Neural cell (in vitro differentiated cells): ENCODE measurements around the gene VSIG2. TPM values are rescaled to one million over a fixed set of nuclear protein-coding genes. Genes with fewer than 3 reads are reported as not detected.

ENCODE experiments used
- H2AFZ ChIP-seq: fragments of 200-600, 300-800 bp; sonication (generic), shearing (Covaris generic); 2 replicates; pipeline ENCODE4 v1.6.0; 2014; ENCODE audit warnings: low read depth, mild to moderate bottlenecking, antibody characterized with exemption, low read length, moderate library complexity
- H3F3A ChIP-seq: fragments of 200-600 bp; shearing (Covaris generic); 2 replicates; pipeline ENCODE4 v1.6.1; 2016; ENCODE audit warnings: mild to moderate bottlenecking, moderate library complexity, mixed read lengths, antibody characterized with exemption, low read length; ENCODE audit not compliant: insufficient read depth, poor library complexity, severe bottlenecking
- H3K27ac ChIP-seq: fragments of 200-600, 300-800 bp; sonication (generic), shearing (Covaris generic); 2 replicates; pipeline ENCODE4 v1.5.1; 2014; ENCODE audit warnings: mild to moderate bottlenecking, low read length, moderate library complexity
- H3K27me3 ChIP-seq: fragments of 300-800, 200-600 bp; sonication (generic), shearing (Covaris generic); 2 replicates; pipeline ENCODE4 v1.6.0; 2014; ENCODE audit warnings: mild to moderate bottlenecking, low read depth, low read length, moderate library complexity; ENCODE audit not compliant: insufficient read depth
- H3K36me3 ChIP-seq: fragments of 300-800, 200-600 bp; sonication (generic), shearing (Covaris generic); 2 replicates; pipeline ENCODE4 v1.5.1; 2014; ENCODE audit warnings: mild to moderate bottlenecking, antibody characterized with exemption, low read length, moderate library complexity; ENCODE audit not compliant: insufficient read depth
- H3K4me2 ChIP-seq: fragments of 300-800, 200-600 bp; sonication (generic), shearing (Covaris generic); 2 replicates; pipeline ENCODE4 v1.6.0; 2014; ENCODE audit warnings: mild to moderate bottlenecking, low read length
- H3K4me3 ChIP-seq: fragments of 300-800, 200-600 bp; sonication (generic), shearing (Covaris generic); 2 replicates; pipeline ENCODE4 v1.5.1; 2014; ENCODE audit warnings: mild to moderate bottlenecking, low read length, moderate library complexity
- H3K79me2 ChIP-seq: fragments of 200-600 bp; shearing (Covaris generic); replicated peaks from 2 replicates; pipeline ENCODE4 v1.6.0; 2014; ENCODE audit warnings: mild to moderate bottlenecking, low read length, moderate library complexity; ENCODE audit not compliant: insufficient read depth
- H3K9ac ChIP-seq: fragments of 300-800, 200-600 bp; sonication (generic), shearing (Covaris generic); 2 replicates; pipeline ENCODE4 v1.6.1; 2016; ENCODE audit warnings: mild to moderate bottlenecking, low read length, mixed read lengths
- H3K9me2 ChIP-seq: fragments of 200-600 bp; shearing (Covaris generic); 2 replicates; pipeline ENCODE4 v1.6.1; 2016; ENCODE audit warnings: mild to moderate bottlenecking, low read length, mixed read lengths; ENCODE audit not compliant: insufficient read depth
- H3K9me3 ChIP-seq: fragments of 200-600, 300-800 bp; sonication (generic), shearing (Covaris generic); 2 replicates; pipeline ENCODE4 v1.6.1; 2016; ENCODE audit warnings: mild to moderate bottlenecking, mixed run types, low read length, moderate library complexity, mixed read lengths
- H4K20me1 ChIP-seq: fragments of 200-600 bp; shearing (Covaris generic); 2 replicates; pipeline ENCODE4 v1.6.1; 2016; ENCODE audit warnings: mild to moderate bottlenecking, mixed run types; ENCODE audit not compliant: insufficient read depth
- CTCF ChIP-seq: fragments of 450-650 bp; IDR thresholded peaks from 2 replicates; pipeline ENCODE4 v1.5.1; 2014; ENCODE audit warnings: antibody characterized with exemption, mild to moderate bottlenecking, moderate library complexity; ENCODE audit not compliant: poor library complexity, severe bottlenecking
- EP300 ChIP-seq: fragments of 450-650 bp; conservative IDR thresholded peaks from 2 replicates; pipeline ENCODE4 v1.6.1; 2014; ENCODE audit warnings: antibody characterized with exemption, mild to moderate bottlenecking, moderate library complexity; ENCODE audit not compliant: poor library complexity, severe bottlenecking
- EZH2 ChIP-seq: fragments of 200-600, 300-800 bp; shearing (Covaris generic), sonication (generic); IDR thresholded peaks from 2 replicates; pipeline ENCODE4 v1.6.1; 2014; ENCODE audit warnings: antibody characterized with exemption, low read length, borderline replicate concordance, mild to moderate bottlenecking; ENCODE audit not compliant: insufficient read depth, poor library complexity, severe bottlenecking
- MXI1 ChIP-seq: fragments of 450-650 bp; conservative IDR thresholded peaks from 2 replicates; pipeline ENCODE4 v1.6.1; 2014; ENCODE audit warnings: antibody characterized with exemption, mild to moderate bottlenecking; ENCODE audit not compliant: poor library complexity, severe bottlenecking
- POLR2AphosphoS5 ChIP-seq: IDR thresholded peaks from 2 replicates; pipeline ENCODE4 v1.6.1; 2012
- RAD21 ChIP-seq: fragments of 450-650 bp; conservative IDR thresholded peaks from 2 replicates; pipeline ENCODE4 v1.6.1; 2014; ENCODE audit warnings: antibody characterized with exemption, mild to moderate bottlenecking, moderate library complexity
- SMC3 ChIP-seq: fragments of 450-650 bp; conservative IDR thresholded peaks from 2 replicates; pipeline ENCODE4 v1.6.1; 2014; ENCODE audit warnings: antibody characterized with exemption, mild to moderate bottlenecking, moderate library complexity; ENCODE audit not compliant: poor library complexity
- TAF1 ChIP-seq: IDR thresholded peaks from 2 replicates; pipeline ENCODE4 v1.6.1; 2012; ENCODE audit warnings: low read depth
- polyA plus RNA-seq: library from polyadenylated mRNA; depleted of rRNA; stranded (reverse); fragments of >200 nt; gene quantifications from 2 replicates; pipeline ENCODE4 v1.2.3, GENCODE V29; 2014
- TF ChIP-seq, protein P1 (sequence below): IDR thresholded peaks from 2 replicates; pipeline ENCODE4 v1.6.1; 2012; ENCODE audit warnings: borderline replicate concordance

The VSIG2 gene
- polyA plus RNA-seq, 1 donor from 2014 or later: not detected

DNA sequence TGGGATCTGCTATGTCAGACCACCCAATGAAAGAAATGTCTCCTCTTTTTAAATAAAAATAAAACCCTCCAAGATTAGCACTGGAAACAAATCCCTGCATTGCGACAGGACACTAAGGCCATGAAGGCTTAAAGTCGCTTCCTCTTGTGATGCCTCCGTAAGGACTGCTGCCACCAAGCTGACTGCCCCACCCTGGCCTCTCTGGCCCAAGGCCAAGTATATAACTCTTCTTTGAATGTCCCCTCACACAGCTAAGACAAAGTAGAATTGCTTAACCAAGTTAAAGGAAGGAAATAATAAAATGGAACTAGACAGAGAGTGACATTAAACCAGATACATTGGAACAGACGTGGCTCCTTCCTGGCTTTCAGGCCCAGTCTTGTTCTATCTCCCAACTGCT lies 19.8 kb downstream of the VSIG2 start:
- Histone ChIP-seq H4K20me1 (no peaks in the 10 kb centered on the region), H2AFZ (no peak overlapping the region), H3K27me3 (no peaks in the 10 kb centered on the region), H3F3A (no peaks in the 10 kb centered on the region), H3K9ac (no peak overlapping the region), H3K27ac (no peak overlapping the region), H3K4me3 (no peak overlapping the region), H3K36me3 (no peaks in the 10 kb centered on the region), H3K9me2 (no peaks in the 10 kb centered on the region), H3K79me2 (no peaks in the 10 kb centered on the region), H3K4me2 (no peak overlapping the region), H3K9me3 (no peaks in the 10 kb centered on the region)
- TF ChIP-seq, protein P1, sequence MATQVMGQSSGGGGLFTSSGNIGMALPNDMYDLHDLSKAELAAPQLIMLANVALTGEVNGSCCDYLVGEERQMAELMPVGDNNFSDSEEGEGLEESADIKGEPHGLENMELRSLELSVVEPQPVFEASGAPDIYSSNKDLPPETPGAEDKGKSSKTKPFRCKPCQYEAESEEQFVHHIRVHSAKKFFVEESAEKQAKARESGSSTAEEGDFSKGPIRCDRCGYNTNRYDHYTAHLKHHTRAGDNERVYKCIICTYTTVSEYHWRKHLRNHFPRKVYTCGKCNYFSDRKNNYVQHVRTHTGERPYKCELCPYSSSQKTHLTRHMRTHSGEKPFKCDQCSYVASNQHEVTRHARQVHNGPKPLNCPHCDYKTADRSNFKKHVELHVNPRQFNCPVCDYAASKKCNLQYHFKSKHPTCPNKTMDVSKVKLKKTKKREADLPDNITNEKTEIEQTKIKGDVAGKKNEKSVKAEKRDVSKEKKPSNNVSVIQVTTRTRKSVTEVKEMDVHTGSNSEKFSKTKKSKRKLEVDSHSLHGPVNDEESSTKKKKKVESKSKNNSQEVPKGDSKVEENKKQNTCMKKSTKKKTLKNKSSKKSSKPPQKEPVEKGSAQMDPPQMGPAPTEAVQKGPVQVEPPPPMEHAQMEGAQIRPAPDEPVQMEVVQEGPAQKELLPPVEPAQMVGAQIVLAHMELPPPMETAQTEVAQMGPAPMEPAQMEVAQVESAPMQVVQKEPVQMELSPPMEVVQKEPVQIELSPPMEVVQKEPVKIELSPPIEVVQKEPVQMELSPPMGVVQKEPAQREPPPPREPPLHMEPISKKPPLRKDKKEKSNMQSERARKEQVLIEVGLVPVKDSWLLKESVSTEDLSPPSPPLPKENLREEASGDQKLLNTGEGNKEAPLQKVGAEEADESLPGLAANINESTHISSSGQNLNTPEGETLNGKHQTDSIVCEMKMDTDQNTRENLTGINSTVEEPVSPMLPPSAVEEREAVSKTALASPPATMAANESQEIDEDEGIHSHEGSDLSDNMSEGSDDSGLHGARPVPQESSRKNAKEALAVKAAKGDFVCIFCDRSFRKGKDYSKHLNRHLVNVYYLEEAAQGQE: no peak
- TF ChIP-seq EP300 (no peak), SMC3 (no peak), TAF1 (no peak), MXI1 (no peak), CTCF (no peak), RAD21 (no peak), EZH2 (no peak), POLR2AphosphoS5 (no peak)

GRCh38 chr11:124729571-124729970 lies 22.5 kb downstream of the VSIG2 start:
- Histone ChIP-seq H3K4me3 (no peak overlapping the region), H3K9ac (no peak overlapping the region), H3K27ac (no peak overlapping the region), H3K4me2 (no peak overlapping the region), H3K9me3 (no peaks in the 10 kb centered on the region), H3K27me3 (no peaks in the 10 kb centered on the region), H3F3A (no peaks in the 10 kb centered on the region), H2AFZ (no peak overlapping the region), H3K79me2 (no peaks in the 10 kb centered on the region), H4K20me1 (no peaks in the 10 kb centered on the region), H3K9me2 (no peaks in the 10 kb centered on the region), H3K36me3 (no peaks in the 10 kb centered on the region)
- TF ChIP-seq CTCF (no peak), MXI1 (no peak), EZH2 (no peak), TAF1 (no peak), RAD21 (no peak), EP300 (no peak), SMC3 (no peak), POLR2AphosphoS5 (no peak)
- TF ChIP-seq, protein P1: no peak
